Nephron (organoid): ENCODE data around the gene PRPF8.

Experiments
- H3K27ac Mint-ChIP-seq, 3 experiments: 2 replicates each; pipeline ENCODE4 v1.8.0; 2020; ENCODE audit warnings: mixed read lengths in 3 of 3, mild to moderate bottlenecking in 2 of 3, moderate library complexity in 1 of 3
- H3K27me3 Mint-ChIP-seq: 2 replicates; pipeline ENCODE4 v1.8.0; 2021; ENCODE audit warnings: low read depth, mild to moderate bottlenecking, moderate library complexity, mixed read lengths
- H3K36me3 Mint-ChIP-seq: 2 replicates; pipeline ENCODE4 v1.8.0; 2020; ENCODE audit warnings: low read depth, mixed read lengths
- H3K4me1 Mint-ChIP-seq: 2 replicates; pipeline ENCODE4 v1.8.0; 2020; ENCODE audit warnings: mixed read lengths
- H3K4me3 Mint-ChIP-seq, 3 experiments: 2 replicates each; pipeline ENCODE4 v1.8.0; 2020; ENCODE audit warnings: mild to moderate bottlenecking in 3 of 3, mixed read lengths in 3 of 3, moderate library complexity in 2 of 3
- H3K9me3 Mint-ChIP-seq: 2 replicates; pipeline ENCODE4 v1.8.0; 2020; ENCODE audit warnings: mixed read lengths
- CTCF ChIP-seq, 3 experiments: fragments of 200-600 bp; sonication (generic); IDR thresholded peaks; one replicate each; pipeline ENCODE4 v1.5.0; 2021; ENCODE audit warnings: antibody characterized with exemption in 3 of 3; ENCODE audit not compliant: unreplicated experiment in 3 of 3

The PRPF8 gene

GRCh38 chr17:1684378-1685189 lies at the start of gene PRPF8:
Gene PRPF8, minus strand, starts transcription at chr17:1684867. Its CDS starts 296 bp downstream, at chr17:1684571.
- peaks cover 5% of the 10 kb centered on the region for H3K9me3 Mint-ChIP-seq
- no peak for TF ChIP-seq CTCF (IDR thresholded peaks at IDR 0.05; ENCODE audit: unreplicated experiment in 3 of 3)
- peaks cover 51% of the 10 kb centered on the region for H3K36me3 Mint-ChIP-seq
- no peaks in the 10 kb centered on the region for H3K27me3 Mint-ChIP-seq
- peak within 1 kb of the TSS; percentile 91 to 99 (median 97) for H3K27ac Mint-ChIP-seq
- H3K4me3 Mint-ChIP-seq: peak within 1 kb of the TSS; percentile 97
- H3K4me1 Mint-ChIP-seq: peaks cover 30% of the 10 kb centered on the region

- H3K4me1 Mint-ChIP-seq: peaks cover 33% of the 10 kb centered on the region
Measured at GRCh38 chr17:1733759-1734158, 49.1 kb upstream of the PRPF8 start.

GRCh38 chr17:1732833-1733321 lies 48.2 kb upstream of the PRPF8 start:
- peak overlapping the region in 1 of 3 experiments; percentile 41 for H3K27ac Mint-ChIP-seq
- peaks cover 22% of the 10 kb centered on the region for H3K36me3 Mint-ChIP-seq
- peaks cover 39% of the 10 kb centered on the region for H3K4me1 Mint-ChIP-seq
- H3K9me3 Mint-ChIP-seq: peaks cover 3% of the 10 kb centered on the region
- no peak for TF ChIP-seq CTCF (IDR thresholded peaks at IDR 0.05; ENCODE audit: unreplicated experiment in 3 of 3)
- H3K4me3 Mint-ChIP-seq: peak overlapping the region in 1 of 3 experiments; percentile 48
- H3K27me3 Mint-ChIP-seq: no peaks in the 10 kb centered on the region

More at GRCh38 chr17:1733759-1734158, 49.1 kb upstream of the PRPF8 start:
- no peak for TF ChIP-seq CTCF (IDR thresholded peaks at IDR 0.05; ENCODE audit: unreplicated experiment in 3 of 3)
- Mint-ChIP-seq H3K27me3 (no peaks in the 10 kb centered on the region), H3K9me3 (peaks cover 3% of the 10 kb centered on the region), H3K27ac (no peak overlapping the region), H3K4me3 (no peak overlapping the region), H3K36me3 (peaks cover 17% of the 10 kb centered on the region)

GRCh38 chr17:1732241-1732832 lies 47.7 kb upstream of the PRPF8 start:
- H3K27me3 Mint-ChIP-seq: no peaks in the 10 kb centered on the region
- no peak overlapping the region for H3K27ac Mint-ChIP-seq

GRCh38 chr17:1731194-1731506 lies 46.5 kb upstream of the PRPF8 start:
- H3K4me3 Mint-ChIP-seq: no peak overlapping the region
- H3K4me1 Mint-ChIP-seq: peaks cover 29% of the 10 kb centered on the region
- no peaks in the 10 kb centered on the region for H3K9me3 Mint-ChIP-seq
- no peak overlapping the region for H3K27ac Mint-ChIP-seq
- H3K27me3 Mint-ChIP-seq: no peaks in the 10 kb centered on the region
- peaks cover 16% of the 10 kb centered on the region for H3K36me3 Mint-ChIP-seq
- no peak for TF ChIP-seq CTCF (IDR thresholded peaks at IDR 0.05; ENCODE audit: unreplicated experiment in 3 of 3)

More at GRCh38 chr17:1732241-1732832, 47.7 kb upstream of the PRPF8 start:
- Mint-ChIP-seq H3K36me3 (peaks cover 22% of the 10 kb centered on the region), H3K4me3 (no peak overlapping the region), H3K4me1 (peaks cover 39% of the 10 kb centered on the region), H3K9me3 (peaks cover 3% of the 10 kb centered on the region)
- TF ChIP-seq CTCF (IDR thresholded peaks at IDR 0.05; ENCODE audit: unreplicated experiment in 3 of 3): no peak
